GM12878 (cell line): Measurements from ENCODE around the gene PTPN2. TPM values are rescaled to one million over a fixed set of nuclear protein-coding genes. Genes with fewer than 3 reads are reported as not detected.

Experiments used
- BHLHE40 ChIP-seq, 2 experiments: fragments of 450-650 bp in 1 of 2; IDR thresholded peaks; 2 replicates each; pipeline ENCODE4 v1.6.1; 2011 to 2017; ENCODE audit warnings: low read depth in 2 of 2, borderline replicate concordance in 1 of 2, improper control_type of control experiment in 1 of 2, low read length in 1 of 2, mild to moderate bottlenecking in 1 of 2
- CHD4 ChIP-seq: fragments of 200-600 bp; sonication (generic); IDR thresholded peaks from 2 replicates; pipeline ENCODE4 v1.6.1; 2016; ENCODE audit warnings: mild to moderate bottlenecking
- CREB1 ChIP-seq: IDR thresholded peaks from 2 replicates; pipeline ENCODE4 v1.6.1; 2012; ENCODE audit warnings: low read depth, mild to moderate bottlenecking, inconsistent platforms
- IKZF1 ChIP-seq: fragments of 450-650 bp; conservative IDR thresholded peaks from 2 replicates; pipeline ENCODE4 v1.6.1; 2017; ENCODE audit warnings: antibody characterized with exemption, mild to moderate bottlenecking
- MEF2B ChIP-seq: fragments of 450-650 bp; IDR thresholded peaks from 2 replicates; pipeline ENCODE4 v1.6.1; 2018; ENCODE audit warnings: mild to moderate bottlenecking, moderate library complexity; ENCODE audit not compliant: partially characterized antibody, poor library complexity, severe bottlenecking
- MYB ChIP-seq: fragments of 150-350 bp; IDR thresholded peaks from 2 replicates; pipeline ENCODE4 v1.6.1; 2014; ENCODE audit warnings: mild to moderate bottlenecking, low read depth, low read length, borderline replicate concordance
- NFXL1 ChIP-seq: fragments of 450-650 bp; IDR thresholded peaks from 2 replicates; pipeline ENCODE4 v1.6.1; 2017; ENCODE audit warnings: antibody characterized with exemption, mild to moderate bottlenecking, borderline replicate concordance
- POLR2AphosphoS2 ChIP-seq: IDR thresholded peaks from 2 replicates; pipeline ENCODE4 v1.6.1; 2011; ENCODE audit warnings: low read depth, mild to moderate bottlenecking, low read length, improper control_type of control experiment, moderate library complexity
- SP1 ChIP-seq: IDR thresholded peaks from one replicate; pipeline ENCODE4 v1.6.1; 2011; ENCODE audit warnings: low read depth, low read length
- SUZ12 ChIP-seq: fragments of 200-600 bp; sonication (generic); IDR thresholded peaks from one replicate; pipeline ENCODE4 v1.6.1; 2018; ENCODE audit warnings: antibody characterized with exemption, mild to moderate bottlenecking; ENCODE audit not compliant: unreplicated experiment
- YBX1 ChIP-seq: fragments of 450-650 bp; IDR thresholded peaks from 2 replicates; pipeline ENCODE4 v1.6.1; 2016; ENCODE audit warnings: antibody characterized with exemption
- ZNF274 ChIP-seq: IDR thresholded peaks from one replicate; pipeline ENCODE4 v1.8.0; 2011; ENCODE audit not compliant: insufficient read length, insufficient read depth
- ZNF384 ChIP-seq: IDR thresholded peaks from 2 replicates; pipeline ENCODE4 v1.6.1; 2012; ENCODE audit warnings: low read depth, mild to moderate bottlenecking, low read length, improper control_type of control experiment, borderline replicate concordance
- polyA plus RNA-seq, 11 experiments: library from polyadenylated mRNA; depleted of rRNA in 4 of 11; unstranded in 6 of 11; stranded (reverse) in 5 of 11; fragments of >200 nt; fragmentation: Nextera tagmentation in 4 of 11; fragmentation: Illumina TruSeq in 1 of 11; extraction: Ambion mirVana in 4 of 11; extraction: Trizol in 1 of 11; gene quantifications; 1 replicate in 1 of 11; 2 replicates in 10 of 11; pipeline versions ENCODE4 v1.2.1 to v1.2.3, GENCODE V29; 2011 to 2016; ENCODE audit warnings: inconsistent platforms in 2 of 11, missing spikeins in 2 of 11, low read depth in 1 of 11
- total RNA-seq, 4 experiments: library from RNA; depleted of rRNA in 3 of 4; stranded (reverse); fragments of >200 nt in 3 of 4; fragmentation: Illumina TruSeq in 1 of 4; extraction: Trizol in 1 of 4; gene quantifications; 2 replicates each; pipeline versions ENCODE4 v1.2.1 to v1.2.3, GENCODE V29; 2013 to 2021
- TF ChIP-seq, protein P1 (sequence below): fragments of 450-650 bp; IDR thresholded peaks from 2 replicates; pipeline ENCODE4 v1.6.1; 2017; ENCODE audit warnings: mild to moderate bottlenecking, moderate library complexity
- TF ChIP-seq, protein P2 (sequence below): fragments of 450-650 bp; IDR thresholded peaks from 2 replicates; pipeline ENCODE4 v1.6.1; 2017; ENCODE audit warnings: mild to moderate bottlenecking, low read depth, inconsistent platforms; ENCODE audit not compliant: poor library complexity, severe bottlenecking
- TF ChIP-seq, protein P3 (sequence below): fragments of 450-650 bp; IDR thresholded peaks from 2 replicates; pipeline ENCODE4 v1.6.1; 2014; ENCODE audit warnings: mild to moderate bottlenecking
- TF ChIP-seq, protein P4 (sequence below): fragments of 450-650 bp; formaldehyde crosslinking; IDR thresholded peaks from 2 replicates; pipeline ENCODE4 v1.5.0; 2022; ENCODE audit warnings: mild to moderate bottlenecking, missing genetic modification characterization
- TF ChIP-seq, protein P5 (sequence below): IDR thresholded peaks from 2 replicates; pipeline ENCODE4 v1.6.1; 2011; ENCODE audit warnings: low read depth, mild to moderate bottlenecking, low read length, moderate library complexity, borderline replicate concordance; ENCODE audit errors: extremely low read depth

The PTPN2 gene
- total and polyA plus RNA-seq, 10 of the 15 experiments (the other 5 are each of a cell fraction or from before 2014, with no cell fraction given), result 46.5 to 86.7 (median 64.6) TPM

DNA sequence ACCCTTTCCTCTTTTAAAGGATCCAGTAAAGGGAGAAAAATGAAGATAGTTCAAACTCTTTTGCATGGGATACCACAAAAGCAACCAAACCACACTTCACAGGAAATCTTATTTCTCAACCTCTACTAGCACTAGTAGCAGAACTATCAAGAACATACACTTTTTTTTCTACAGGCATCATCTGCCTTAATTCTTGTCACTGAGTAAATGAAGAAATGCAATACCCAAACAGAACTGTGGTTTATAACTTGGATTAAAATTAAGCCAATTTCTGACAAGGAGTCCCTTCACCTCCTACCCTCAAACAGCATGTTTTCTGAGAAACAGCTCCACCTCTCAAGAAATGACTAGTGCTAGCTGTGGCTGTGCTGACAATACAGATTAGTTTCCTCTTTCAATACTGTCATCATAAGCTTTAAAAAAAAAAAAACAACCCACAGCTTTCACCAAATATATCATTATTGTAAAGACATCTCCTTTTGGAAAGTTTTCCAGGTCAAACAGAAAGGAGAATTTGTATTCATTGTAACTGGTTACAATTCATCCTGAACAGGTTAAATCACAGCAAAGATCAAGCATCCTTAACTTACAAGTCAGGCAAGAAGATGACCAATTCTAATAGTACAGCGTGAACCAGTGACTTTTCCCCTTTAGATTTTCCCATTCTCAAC, 44.4 kb downstream of the PTPN2 start (continued):
- TF ChIP-seq SUZ12 (no peak), IKZF1 (peak; percentile 59), CREB1 (peak; percentile 57; the same call in 1 of the 2 replicates), NFXL1 (no peak), MYB (no peak), POLR2AphosphoS2 (no peak), CHD4 (no peak), ZNF274 (no peak), BHLHE40 (IDR thresholded peaks at IDR 0.05; ENCODE audit: borderline replicate concordance in 1 of 2, low read depth in 2 of 2, low read length in 1 of 2) (peak in 1 of 2 experiments; percentile 36; a peak in 1 of 4 replicates), ZNF384 (peak; percentile 94), MEF2B (no peak), YBX1 (no peak), SP1 (peak; percentile 25)
- TF ChIP-seq, protein P1, sequence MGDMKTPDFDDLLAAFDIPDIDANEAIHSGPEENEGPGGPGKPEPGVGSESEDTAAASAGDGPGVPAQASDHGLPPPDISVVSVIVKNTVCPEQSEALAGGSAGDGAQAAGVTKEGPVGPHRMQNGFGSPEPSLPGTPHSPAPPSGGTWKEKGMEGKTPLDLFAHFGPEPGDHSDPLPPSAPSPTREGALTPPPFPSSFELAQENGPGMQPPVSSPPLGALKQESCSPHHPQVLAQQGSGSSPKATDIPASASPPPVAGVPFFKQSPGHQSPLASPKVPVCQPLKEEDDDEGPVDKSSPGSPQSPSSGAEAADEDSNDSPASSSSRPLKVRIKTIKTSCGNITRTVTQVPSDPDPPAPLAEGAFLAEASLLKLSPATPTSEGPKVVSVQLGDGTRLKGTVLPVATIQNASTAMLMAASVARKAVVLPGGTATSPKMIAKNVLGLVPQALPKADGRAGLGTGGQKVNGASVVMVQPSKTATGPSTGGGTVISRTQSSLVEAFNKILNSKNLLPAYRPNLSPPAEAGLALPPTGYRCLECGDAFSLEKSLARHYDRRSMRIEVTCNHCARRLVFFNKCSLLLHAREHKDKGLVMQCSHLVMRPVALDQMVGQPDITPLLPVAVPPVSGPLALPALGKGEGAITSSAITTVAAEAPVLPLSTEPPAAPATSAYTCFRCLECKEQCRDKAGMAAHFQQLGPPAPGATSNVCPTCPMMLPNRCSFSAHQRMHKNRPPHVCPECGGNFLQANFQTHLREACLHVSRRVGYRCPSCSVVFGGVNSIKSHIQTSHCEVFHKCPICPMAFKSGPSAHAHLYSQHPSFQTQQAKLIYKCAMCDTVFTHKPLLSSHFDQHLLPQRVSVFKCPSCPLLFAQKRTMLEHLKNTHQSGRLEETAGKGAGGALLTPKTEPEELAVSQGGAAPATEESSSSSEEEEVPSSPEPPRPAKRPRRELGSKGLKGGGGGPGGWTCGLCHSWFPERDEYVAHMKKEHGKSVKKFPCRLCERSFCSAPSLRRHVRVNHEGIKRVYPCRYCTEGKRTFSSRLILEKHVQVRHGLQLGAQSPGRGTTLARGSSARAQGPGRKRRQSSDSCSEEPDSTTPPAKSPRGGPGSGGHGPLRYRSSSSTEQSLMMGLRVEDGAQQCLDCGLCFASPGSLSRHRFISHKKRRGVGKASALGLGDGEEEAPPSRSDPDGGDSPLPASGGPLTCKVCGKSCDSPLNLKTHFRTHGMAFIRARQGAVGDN, result no peak
- TF ChIP-seq, protein P2, sequence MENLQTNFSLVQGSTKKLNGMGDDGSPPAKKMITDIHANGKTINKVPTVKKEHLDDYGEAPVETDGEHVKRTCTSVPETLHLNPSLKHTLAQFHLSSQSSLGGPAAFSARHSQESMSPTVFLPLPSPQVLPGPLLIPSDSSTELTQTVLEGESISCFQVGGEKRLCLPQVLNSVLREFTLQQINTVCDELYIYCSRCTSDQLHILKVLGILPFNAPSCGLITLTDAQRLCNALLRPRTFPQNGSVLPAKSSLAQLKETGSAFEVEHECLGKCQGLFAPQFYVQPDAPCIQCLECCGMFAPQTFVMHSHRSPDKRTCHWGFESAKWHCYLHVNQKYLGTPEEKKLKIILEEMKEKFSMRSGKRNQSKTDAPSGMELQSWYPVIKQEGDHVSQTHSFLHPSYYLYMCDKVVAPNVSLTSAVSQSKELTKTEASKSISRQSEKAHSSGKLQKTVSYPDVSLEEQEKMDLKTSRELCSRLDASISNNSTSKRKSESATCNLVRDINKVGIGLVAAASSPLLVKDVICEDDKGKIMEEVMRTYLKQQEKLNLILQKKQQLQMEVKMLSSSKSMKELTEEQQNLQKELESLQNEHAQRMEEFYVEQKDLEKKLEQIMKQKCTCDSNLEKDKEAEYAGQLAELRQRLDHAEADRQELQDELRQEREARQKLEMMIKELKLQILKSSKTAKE, result peak; percentile 20
- TF ChIP-seq, protein P3, sequence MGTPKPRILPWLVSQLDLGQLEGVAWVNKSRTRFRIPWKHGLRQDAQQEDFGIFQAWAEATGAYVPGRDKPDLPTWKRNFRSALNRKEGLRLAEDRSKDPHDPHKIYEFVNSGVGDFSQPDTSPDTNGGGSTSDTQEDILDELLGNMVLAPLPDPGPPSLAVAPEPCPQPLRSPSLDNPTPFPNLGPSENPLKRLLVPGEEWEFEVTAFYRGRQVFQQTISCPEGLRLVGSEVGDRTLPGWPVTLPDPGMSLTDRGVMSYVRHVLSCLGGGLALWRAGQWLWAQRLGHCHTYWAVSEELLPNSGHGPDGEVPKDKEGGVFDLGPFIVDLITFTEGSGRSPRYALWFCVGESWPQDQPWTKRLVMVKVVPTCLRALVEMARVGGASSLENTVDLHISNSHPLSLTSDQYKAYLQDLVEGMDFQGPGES, result no peak
- TF ChIP-seq, protein P4, sequence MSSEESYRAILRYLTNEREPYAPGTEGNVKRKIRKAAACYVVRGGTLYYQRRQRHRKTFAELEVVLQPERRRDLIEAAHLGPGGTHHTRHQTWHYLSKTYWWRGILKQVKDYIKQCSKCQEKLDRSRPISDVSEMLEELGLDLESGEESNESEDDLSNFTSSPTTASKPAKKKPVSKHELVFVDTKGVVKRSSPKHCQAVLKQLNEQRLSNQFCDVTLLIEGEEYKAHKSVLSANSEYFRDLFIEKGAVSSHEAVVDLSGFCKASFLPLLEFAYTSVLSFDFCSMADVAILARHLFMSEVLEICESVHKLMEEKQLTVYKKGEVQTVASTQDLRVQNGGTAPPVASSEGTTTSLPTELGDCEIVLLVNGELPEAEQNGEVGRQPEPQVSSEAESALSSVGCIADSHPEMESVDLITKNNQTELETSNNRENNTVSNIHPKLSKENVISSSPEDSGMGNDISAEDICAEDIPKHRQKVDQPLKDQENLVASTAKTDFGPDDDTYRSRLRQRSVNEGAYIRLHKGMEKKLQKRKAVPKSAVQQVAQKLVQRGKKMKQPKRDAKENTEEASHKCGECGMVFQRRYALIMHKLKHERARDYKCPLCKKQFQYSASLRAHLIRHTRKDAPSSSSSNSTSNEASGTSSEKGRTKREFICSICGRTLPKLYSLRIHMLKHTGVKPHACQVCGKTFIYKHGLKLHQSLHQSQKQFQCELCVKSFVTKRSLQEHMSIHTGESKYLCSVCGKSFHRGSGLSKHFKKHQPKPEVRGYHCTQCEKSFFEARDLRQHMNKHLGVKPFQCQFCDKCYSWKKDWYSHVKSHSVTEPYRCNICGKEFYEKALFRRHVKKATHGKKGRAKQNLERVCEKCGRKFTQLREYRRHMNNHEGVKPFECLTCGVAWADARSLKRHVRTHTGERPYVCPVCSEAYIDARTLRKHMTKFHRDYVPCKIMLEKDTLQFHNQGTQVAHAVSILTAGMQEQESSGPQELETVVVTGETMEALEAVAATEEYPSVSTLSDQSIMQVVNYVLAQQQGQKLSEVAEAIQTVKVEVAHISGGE, result no peak
- TF ChIP-seq, protein P5, sequence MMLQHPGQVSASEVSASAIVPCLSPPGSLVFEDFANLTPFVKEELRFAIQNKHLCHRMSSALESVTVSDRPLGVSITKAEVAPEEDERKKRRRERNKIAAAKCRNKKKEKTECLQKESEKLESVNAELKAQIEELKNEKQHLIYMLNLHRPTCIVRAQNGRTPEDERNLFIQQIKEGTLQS, result no peak
